ENCODE results near the gene WWOX. TPM values are rescaled to one million over a fixed set of nuclear protein-coding genes. Genes with fewer than 3 reads are reported as not detected.
A peak's percentile ranks its signal among the peaks of the same experiment; 100 is the strongest.

WWOX gene
- total and polyA plus RNA-seq, 2 of the 13 experiments (the other 11 are each of a cell fraction or from before 2014, with no cell fraction given) = 9.1 to 37.4 TPM

DNA sequence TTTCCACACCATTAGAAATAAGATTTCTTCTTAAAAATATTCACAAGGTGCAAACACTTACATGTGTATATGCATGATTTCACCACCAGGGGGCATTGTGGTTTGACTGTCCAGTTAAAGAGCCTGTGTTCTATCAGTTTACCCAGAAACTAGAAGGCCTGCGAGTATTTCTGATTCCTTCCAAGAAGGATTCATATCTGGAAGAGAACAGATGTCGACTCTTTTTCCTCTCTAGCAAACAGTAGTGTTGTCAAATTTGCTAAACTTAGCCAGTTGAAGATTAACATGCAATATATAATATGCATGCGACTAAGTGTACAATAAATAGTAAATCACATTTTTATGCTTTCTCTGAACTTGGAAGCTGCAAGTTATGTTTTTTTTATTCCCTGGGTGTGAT lies 404.1 kb downstream of the WWOX start (continued):
- TF ChIP-seq, protein P1, sequence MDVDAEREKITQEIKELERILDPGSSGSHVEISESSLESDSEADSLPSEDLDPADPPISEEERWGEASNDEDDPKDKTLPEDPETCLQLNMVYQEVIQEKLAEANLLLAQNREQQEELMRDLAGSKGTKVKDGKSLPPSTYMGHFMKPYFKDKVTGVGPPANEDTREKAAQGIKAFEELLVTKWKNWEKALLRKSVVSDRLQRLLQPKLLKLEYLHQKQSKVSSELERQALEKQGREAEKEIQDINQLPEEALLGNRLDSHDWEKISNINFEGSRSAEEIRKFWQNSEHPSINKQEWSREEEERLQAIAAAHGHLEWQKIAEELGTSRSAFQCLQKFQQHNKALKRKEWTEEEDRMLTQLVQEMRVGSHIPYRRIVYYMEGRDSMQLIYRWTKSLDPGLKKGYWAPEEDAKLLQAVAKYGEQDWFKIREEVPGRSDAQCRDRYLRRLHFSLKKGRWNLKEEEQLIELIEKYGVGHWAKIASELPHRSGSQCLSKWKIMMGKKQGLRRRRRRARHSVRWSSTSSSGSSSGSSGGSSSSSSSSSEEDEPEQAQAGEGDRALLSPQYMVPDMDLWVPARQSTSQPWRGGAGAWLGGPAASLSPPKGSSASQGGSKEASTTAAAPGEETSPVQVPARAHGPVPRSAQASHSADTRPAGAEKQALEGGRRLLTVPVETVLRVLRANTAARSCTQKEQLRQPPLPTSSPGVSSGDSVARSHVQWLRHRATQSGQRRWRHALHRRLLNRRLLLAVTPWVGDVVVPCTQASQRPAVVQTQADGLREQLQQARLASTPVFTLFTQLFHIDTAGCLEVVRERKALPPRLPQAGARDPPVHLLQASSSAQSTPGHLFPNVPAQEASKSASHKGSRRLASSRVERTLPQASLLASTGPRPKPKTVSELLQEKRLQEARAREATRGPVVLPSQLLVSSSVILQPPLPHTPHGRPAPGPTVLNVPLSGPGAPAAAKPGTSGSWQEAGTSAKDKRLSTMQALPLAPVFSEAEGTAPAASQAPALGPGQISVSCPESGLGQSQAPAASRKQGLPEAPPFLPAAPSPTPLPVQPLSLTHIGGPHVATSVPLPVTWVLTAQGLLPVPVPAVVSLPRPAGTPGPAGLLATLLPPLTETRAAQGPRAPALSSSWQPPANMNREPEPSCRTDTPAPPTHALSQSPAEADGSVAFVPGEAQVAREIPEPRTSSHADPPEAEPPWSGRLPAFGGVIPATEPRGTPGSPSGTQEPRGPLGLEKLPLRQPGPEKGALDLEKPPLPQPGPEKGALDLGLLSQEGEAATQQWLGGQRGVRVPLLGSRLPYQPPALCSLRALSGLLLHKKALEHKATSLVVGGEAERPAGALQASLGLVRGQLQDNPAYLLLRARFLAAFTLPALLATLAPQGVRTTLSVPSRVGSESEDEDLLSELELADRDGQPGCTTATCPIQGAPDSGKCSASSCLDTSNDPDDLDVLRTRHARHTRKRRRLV (CRISPR knock-in tag; IDR thresholded peaks at IDR 0.05) = no peak
- no peak for TF ChIP-seq ZNF282 (IDR thresholded peaks at IDR 0.05; ENCODE audit: partially characterized antibody)
- peak; percentile 32; the same call in 1 of the 2 replicates for TF ChIP-seq CHD4 (IDR thresholded peaks at IDR 0.05; ENCODE audit: borderline replicate concordance, low read length)
- no peak for TF ChIP-seq NCOA1 (CRISPR knock-in tag; IDR thresholded peaks at IDR 0.05)
- TF ChIP-seq ZBTB42 (CRISPR knock-in tag; IDR thresholded peaks at IDR 0.05) = no peak
- TF ChIP-seq, protein P2, sequence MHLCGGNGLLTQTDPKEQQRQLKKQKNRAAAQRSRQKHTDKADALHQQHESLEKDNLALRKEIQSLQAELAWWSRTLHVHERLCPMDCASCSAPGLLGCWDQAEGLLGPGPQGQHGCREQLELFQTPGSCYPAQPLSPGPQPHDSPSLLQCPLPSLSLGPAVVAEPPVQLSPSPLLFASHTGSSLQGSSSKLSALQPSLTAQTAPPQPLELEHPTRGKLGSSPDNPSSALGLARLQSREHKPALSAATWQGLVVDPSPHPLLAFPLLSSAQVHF (CRISPR knock-in tag; IDR thresholded peaks at IDR 0.05) = no peak
- TF ChIP-seq SRY (CRISPR knock-in tag; IDR thresholded peaks at IDR 0.05) = no peak
- TF ChIP-seq, protein P3, sequence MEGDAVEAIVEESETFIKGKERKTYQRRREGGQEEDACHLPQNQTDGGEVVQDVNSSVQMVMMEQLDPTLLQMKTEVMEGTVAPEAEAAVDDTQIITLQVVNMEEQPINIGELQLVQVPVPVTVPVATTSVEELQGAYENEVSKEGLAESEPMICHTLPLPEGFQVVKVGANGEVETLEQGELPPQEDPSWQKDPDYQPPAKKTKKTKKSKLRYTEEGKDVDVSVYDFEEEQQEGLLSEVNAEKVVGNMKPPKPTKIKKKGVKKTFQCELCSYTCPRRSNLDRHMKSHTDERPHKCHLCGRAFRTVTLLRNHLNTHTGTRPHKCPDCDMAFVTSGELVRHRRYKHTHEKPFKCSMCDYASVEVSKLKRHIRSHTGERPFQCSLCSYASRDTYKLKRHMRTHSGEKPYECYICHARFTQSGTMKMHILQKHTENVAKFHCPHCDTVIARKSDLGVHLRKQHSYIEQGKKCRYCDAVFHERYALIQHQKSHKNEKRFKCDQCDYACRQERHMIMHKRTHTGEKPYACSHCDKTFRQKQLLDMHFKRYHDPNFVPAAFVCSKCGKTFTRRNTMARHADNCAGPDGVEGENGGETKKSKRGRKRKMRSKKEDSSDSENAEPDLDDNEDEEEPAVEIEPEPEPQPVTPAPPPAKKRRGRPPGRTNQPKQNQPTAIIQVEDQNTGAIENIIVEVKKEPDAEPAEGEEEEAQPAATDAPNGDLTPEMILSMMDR (CRISPR knock-in tag; IDR thresholded peaks at IDR 0.05) = peak; percentile 71
- TF ChIP-seq KAT8 (CRISPR knock-in tag; IDR thresholded peaks at IDR 0.05) = peak; percentile 55; the same call in 1 of the 2 replicates
- TF ChIP-seq SMARCE1 (IDR thresholded peaks at IDR 0.05; ENCODE audit: borderline replicate concordance) = no peak
- no peak for TF ChIP-seq NFE2 (CRISPR knock-in tag; IDR thresholded peaks at IDR 0.05)
- TF ChIP-seq, protein P4, sequence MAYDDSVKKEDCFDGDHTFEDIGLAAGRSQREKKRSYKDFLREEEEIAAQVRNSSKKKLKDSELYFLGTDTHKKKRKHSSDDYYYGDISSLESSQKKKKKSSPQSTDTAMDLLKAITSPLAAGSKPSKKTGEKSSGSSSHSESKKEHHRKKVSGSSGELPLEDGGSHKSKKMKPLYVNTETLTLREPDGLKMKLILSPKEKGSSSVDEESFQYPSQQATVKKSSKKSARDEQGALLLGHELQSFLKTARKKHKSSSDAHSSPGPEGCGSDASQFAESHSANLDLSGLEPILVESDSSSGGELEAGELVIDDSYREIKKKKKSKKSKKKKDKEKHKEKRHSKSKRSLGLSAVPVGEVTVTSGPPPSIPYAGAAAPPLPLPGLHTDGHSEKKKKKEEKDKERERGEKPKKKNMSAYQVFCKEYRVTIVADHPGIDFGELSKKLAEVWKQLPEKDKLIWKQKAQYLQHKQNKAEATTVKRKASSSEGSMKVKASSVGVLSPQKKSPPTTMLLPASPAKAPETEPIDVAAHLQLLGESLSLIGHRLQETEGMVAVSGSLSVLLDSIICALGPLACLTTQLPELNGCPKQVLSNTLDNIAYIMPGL (CRISPR knock-in tag; IDR thresholded peaks at IDR 0.05; ENCODE audit: borderline replicate concordance in 1 of 2, low read depth in 1 of 2) = 0 out of 4 replicates have a peak, but pooled peaks of 1 of the 2 experiments have one; percentile 24
- TF ChIP-seq ZNF737 (CRISPR knock-in tag; IDR thresholded peaks at IDR 0.05; ENCODE audit: borderline replicate concordance) = no peak
- TF ChIP-seq, protein P5, sequence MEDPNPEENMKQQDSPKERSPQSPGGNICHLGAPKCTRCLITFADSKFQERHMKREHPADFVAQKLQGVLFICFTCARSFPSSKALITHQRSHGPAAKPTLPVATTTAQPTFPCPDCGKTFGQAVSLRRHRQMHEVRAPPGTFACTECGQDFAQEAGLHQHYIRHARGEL (CRISPR knock-in tag; IDR thresholded peaks at IDR 0.05) = no peak
- no peak for TF ChIP-seq JUN (CRISPR knock-in tag; IDR thresholded peaks at IDR 0.05)
- no peak for TF ChIP-seq ZNF326 (CRISPR knock-in tag; IDR thresholded peaks at IDR 0.05; ENCODE audit: borderline replicate concordance)
- TF ChIP-seq, protein P6, sequence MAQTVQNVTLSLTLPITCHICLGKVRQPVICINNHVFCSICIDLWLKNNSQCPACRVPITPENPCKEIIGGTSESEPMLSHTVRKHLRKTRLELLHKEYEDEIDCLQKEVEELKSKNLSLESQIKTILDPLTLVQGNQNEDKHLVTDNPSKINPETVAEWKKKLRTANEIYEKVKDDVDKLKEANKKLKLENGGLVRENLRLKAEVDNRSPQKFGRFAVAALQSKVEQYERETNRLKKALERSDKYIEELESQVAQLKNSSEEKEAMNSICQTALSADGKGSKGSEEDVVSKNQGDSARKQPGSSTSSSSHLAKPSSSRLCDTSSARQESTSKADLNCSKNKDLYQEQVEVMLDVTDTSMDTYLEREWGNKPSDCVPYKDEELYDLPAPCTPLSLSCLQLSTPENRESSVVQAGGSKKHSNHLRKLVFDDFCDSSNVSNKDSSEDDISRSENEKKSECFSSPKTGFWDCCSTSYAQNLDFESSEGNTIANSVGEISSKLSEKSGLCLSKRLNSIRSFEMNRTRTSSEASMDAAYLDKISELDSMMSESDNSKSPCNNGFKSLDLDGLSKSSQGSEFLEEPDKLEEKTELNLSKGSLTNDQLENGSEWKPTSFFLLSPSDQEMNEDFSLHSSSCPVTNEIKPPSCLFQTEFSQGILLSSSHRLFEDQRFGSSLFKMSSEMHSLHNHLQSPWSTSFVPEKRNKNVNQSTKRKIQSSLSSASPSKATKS (CRISPR knock-in tag; IDR thresholded peaks at IDR 0.05) = no peak
- TF ChIP-seq ZSCAN20 (CRISPR knock-in tag; IDR thresholded peaks at IDR 0.05; ENCODE audit: borderline replicate concordance) = no peak
- no peak for TF ChIP-seq ZNF354B (CRISPR knock-in tag; IDR thresholded peaks at IDR 0.05)
